K562 (cell line): Measurements from ENCODE around the gene WDR45. TPM values are rescaled to one million over a fixed set of nuclear protein-coding genes. Genes with fewer than 3 reads are reported as not detected.
A peak's percentile ranks its signal among the peaks of the same experiment; 100 is the strongest.

Experiments
- ARHGAP35 ChIP-seq: fragments of 450-650 bp; IDR thresholded peaks from 2 replicates; pipeline ENCODE4 v1.6.1; 2018; ENCODE audit not compliant: partially characterized antibody
- GABPB1 ChIP-seq: sonication (generic); formaldehyde crosslinking; IDR thresholded peaks from 2 replicates; pipeline ENCODE4 v1.8.0; 2022; ENCODE audit warnings: mild to moderate bottlenecking, missing genetic modification reagents
- HDAC1 ChIP-seq, 2 experiments: fragments of 450-650 bp; IDR thresholded peaks; 2 replicates each; pipeline ENCODE4 v1.6.1; 2016 to 2017; ENCODE audit warnings: inconsistent platforms in 1 of 2, mild to moderate bottlenecking in 1 of 2, moderate library complexity in 1 of 2
- HNRNPK ChIP-seq: fragments of 200-400 bp; formaldehyde crosslinking; IDR thresholded peaks from one replicate; pipeline ENCODE4 v1.6.1; 2018; ENCODE audit warnings: mild to moderate bottlenecking, low read depth, low read length; ENCODE audit not compliant: poor library complexity, severe bottlenecking
- JUND ChIP-seq, 2 experiments: IDR thresholded peaks; 2 replicates in 1 of 2; 3 replicates in 1 of 2; pipeline ENCODE4 v1.6.1; 2011; ENCODE audit warnings: borderline replicate concordance in 2 of 2, low read depth in 2 of 2, low read length in 2 of 2, improper control_type of control experiment in 1 of 2, missing biosample characterization in 1 of 2, missing genetic modification characterization in 1 of 2, missing genetic modification reagents in 1 of 2
- KHSRP ChIP-seq: fragments of 450-650 bp; IDR thresholded peaks from 2 replicates; pipeline ENCODE4 v1.6.1; 2017
- MEF2A ChIP-seq: IDR thresholded peaks from 2 replicates; pipeline ENCODE4 v1.6.1; 2011; ENCODE audit warnings: low read depth, mild to moderate bottlenecking, low read length, moderate library complexity; ENCODE audit not compliant: control insufficient read depth
- MNT ChIP-seq, 2 experiments: fragments of 450-650 bp; conservative IDR thresholded peaks; 2 replicates each; pipeline ENCODE4 v1.6.1; 2017; ENCODE audit warnings: mild to moderate bottlenecking in 2 of 2, moderate library complexity in 2 of 2
- NRF1 ChIP-seq, 2 experiments: fragments of 450-650 bp; IDR thresholded peaks in 1 of 2; conservative IDR thresholded peaks in 1 of 2; 2 replicates each; pipeline ENCODE4 v1.6.1; 2014; ENCODE audit warnings: mild to moderate bottlenecking in 2 of 2
- SMAD3 ChIP-seq: fragments of 450-650 bp; formaldehyde crosslinking; conservative IDR thresholded peaks from 2 replicates; pipeline ENCODE4 v1.4.0; 2020; ENCODE audit warnings: mild to moderate bottlenecking
- SP1 ChIP-seq: sonication (generic); formaldehyde crosslinking; IDR thresholded peaks from 2 replicates; pipeline ENCODE4 v1.8.1; 2022; ENCODE audit warnings: mild to moderate bottlenecking, missing genetic modification reagents
- THRAP3 ChIP-seq: fragments of 450-650 bp; IDR thresholded peaks from 2 replicates; pipeline ENCODE4 v1.6.1; 2016; ENCODE audit warnings: mild to moderate bottlenecking, inconsistent platforms, borderline replicate concordance
- ZBTB40 ChIP-seq, 2 experiments: fragments of 450-650 bp in 1 of 2; sonication (generic) in 1 of 2; formaldehyde crosslinking in 1 of 2; IDR thresholded peaks; 2 replicates each; pipeline versions ENCODE4 v1.7.1 to v1.9.0; 2016 to 2022; ENCODE audit warnings: inconsistent platforms in 1 of 2, mild to moderate bottlenecking in 1 of 2, missing genetic modification reagents in 1 of 2
- ZNF146 ChIP-seq: IDR thresholded peaks from one replicate; pipeline ENCODE4 v1.6.1; 2018; ENCODE audit warnings: missing compliant biosample characterization; ENCODE audit not compliant: unreplicated experiment
- ZNF384 ChIP-seq: IDR thresholded peaks from 2 replicates; pipeline ENCODE4 v1.6.1; 2012; ENCODE audit warnings: low read depth, low read length, improper control_type of control experiment
- ZNF764 ChIP-seq: fragments of 250-450 bp; sonication (Bioruptor Pico); IDR thresholded peaks from 2 replicates; pipeline ENCODE4 v1.4.0; 2020; ENCODE audit warnings: low read depth, mild to moderate bottlenecking, moderate library complexity
- polyA plus RNA-seq, 8 experiments: library from polyadenylated mRNA; depleted of rRNA in 4 of 8; stranded (reverse) in 5 of 8; unstranded in 3 of 8; fragments of >200 nt; fragmentation: Nextera tagmentation in 2 of 8; fragmentation: Illumina TruSeq in 1 of 8; extraction: Ambion mirVana in 2 of 8; extraction: Trizol in 1 of 8; gene quantifications; 2 replicates each; pipeline versions ENCODE4 v1.2.1 to v1.2.3, GENCODE V29; 2011 to 2014; ENCODE audit warnings: inconsistent platforms in 1 of 8, missing spikeins in 1 of 8
- total RNA-seq, 7 experiments: library from RNA; depleted of rRNA in 6 of 7; stranded (reverse); fragments of >200 nt in 6 of 7; fragmentation: Illumina TruSeq in 2 of 7; extraction: Trizol in 2 of 7; gene quantifications; 2 replicates each; pipeline versions ENCODE4 v1.2.1 to v1.2.3, GENCODE V29; 2011 to 2021; ENCODE audit warnings: low replicate concordance in 1 of 7

The WDR45 gene
- total and polyA plus RNA-seq, 9 of the 15 experiments (the other 6 are each of a cell fraction or from before 2014, with no cell fraction given), result 19.4 to 136 (median 59.7) TPM

GRCh38 chrX:49106930-49107329, 27.2 kb upstream of the WDR45 start (continued):
- TF ChIP-seq ARHGAP35, result no peak
- TF ChIP-seq ZNF146 (CRISPR knock-in tag), result no peak
- TF ChIP-seq THRAP3, result no peak
- TF ChIP-seq ZNF764 (CRISPR knock-in tag), result no peak
- no peak; a peak in 1 of 4 replicates for TF ChIP-seq MNT (conservative IDR thresholded peaks at IDR 0.05)
- TF ChIP-seq SP1 (CRISPR knock-in tag), result no peak
- no peak for TF ChIP-seq KHSRP
- TF ChIP-seq SMAD3 (CRISPR knock-in tag), result no peak
- no peak for TF ChIP-seq HNRNPK
- peak; percentile 25; the same call in 1 of the 2 replicates for TF ChIP-seq JUND (IDR thresholded peaks at IDR 0.05; ENCODE audit: borderline replicate concordance, low read depth, low read length)
- no peak for TF ChIP-seq JUND (tag; IDR thresholded peaks at IDR 0.05; ENCODE audit: borderline replicate concordance, low read depth, low read length)
- TF ChIP-seq ZBTB40 (IDR thresholded peaks at IDR 0.05), result no peak
- TF ChIP-seq ZBTB40 (CRISPR knock-in tag; IDR thresholded peaks at IDR 0.05), result no peak
- TF ChIP-seq MEF2A, result no peak
- no peak for TF ChIP-seq GABPB1 (CRISPR knock-in tag)
- peak; percentile 29; the same call in 1 of the 2 replicates for TF ChIP-seq ZNF384
- peak in 1 of 2 experiments; percentile 23; a peak in 1 of 4 replicates for TF ChIP-seq NRF1 (conservative IDR thresholded peaks at IDR 0.05 in 1 of 2, IDR thresholded peaks at IDR 0.05 in 1 of 2)
- TF ChIP-seq HDAC1 (IDR thresholded peaks at IDR 0.05), result no peak
